Peyer's patch (tissue), 4 donors: ENCODE measurements around the gene NID1.

Experiments
- CTCF ChIP-seq, 6 experiments: fragments of 450-650 bp in 4 of 6; fragments of 200-600 bp in 2 of 6; sonication (generic) in 1 of 6; IDR thresholded peaks; one replicate each; pipeline ENCODE4 v1.5.1; 2017 to 2019; ENCODE audit warnings: antibody characterized with exemption in 6 of 6, mild to moderate bottlenecking in 3 of 6, moderate library complexity in 1 of 6
- POLR2A ChIP-seq, 2 donors: fragments of 450-650 bp; IDR thresholded peaks; one replicate each; pipeline ENCODE4 v1.5.1; 2017; ENCODE audit warnings: antibody characterized with exemption in 2 of 2, mild to moderate bottlenecking in 2 of 2, moderate library complexity in 2 of 2

- TF ChIP-seq POLR2A (IDR thresholded peaks at IDR 0.05) (no peak), CTCF (IDR thresholded peaks at IDR 0.05) (no peak)
These were observed 48.8 kb downstream of the NID1 start for GRCh38 chr1:236016083-236016482.
